Measurements from ENCODE around the gene ANOS1.
"Not testable (repeated sequence)": the region's sequence is repeated elsewhere in the genome, so short reads cannot be mapped to it uniquely, and the experiment has no call there.

The ANOS1 gene

GRCh38 chrX:8731559-8732395 is at the start of gene ANOS1:
ANOS1 (minus strand) TSS chrX:8732137; CDS start chrX:8732036, 101 bp downstream.
- TF ChIP-seq, protein P1, sequence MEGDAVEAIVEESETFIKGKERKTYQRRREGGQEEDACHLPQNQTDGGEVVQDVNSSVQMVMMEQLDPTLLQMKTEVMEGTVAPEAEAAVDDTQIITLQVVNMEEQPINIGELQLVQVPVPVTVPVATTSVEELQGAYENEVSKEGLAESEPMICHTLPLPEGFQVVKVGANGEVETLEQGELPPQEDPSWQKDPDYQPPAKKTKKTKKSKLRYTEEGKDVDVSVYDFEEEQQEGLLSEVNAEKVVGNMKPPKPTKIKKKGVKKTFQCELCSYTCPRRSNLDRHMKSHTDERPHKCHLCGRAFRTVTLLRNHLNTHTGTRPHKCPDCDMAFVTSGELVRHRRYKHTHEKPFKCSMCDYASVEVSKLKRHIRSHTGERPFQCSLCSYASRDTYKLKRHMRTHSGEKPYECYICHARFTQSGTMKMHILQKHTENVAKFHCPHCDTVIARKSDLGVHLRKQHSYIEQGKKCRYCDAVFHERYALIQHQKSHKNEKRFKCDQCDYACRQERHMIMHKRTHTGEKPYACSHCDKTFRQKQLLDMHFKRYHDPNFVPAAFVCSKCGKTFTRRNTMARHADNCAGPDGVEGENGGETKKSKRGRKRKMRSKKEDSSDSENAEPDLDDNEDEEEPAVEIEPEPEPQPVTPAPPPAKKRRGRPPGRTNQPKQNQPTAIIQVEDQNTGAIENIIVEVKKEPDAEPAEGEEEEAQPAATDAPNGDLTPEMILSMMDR (IDR thresholded peaks at IDR 0.05; ENCODE audit: insufficient read depth, low read length, missing control alignments) = no peak
- POLR2A ChIA-PET = no interaction called here
- H3K4me3 ChIP-seq (ENCODE audit: low read depth, low read length) = peak within 1 kb of the TSS; percentile 44
- CTCF ChIA-PET = interaction anchor here (2.5 kb wide), 1 partner anchor 13 kb away, joined by 7 read pairs; no protein-coding TSS in a partner anchor
- DNase-seq (ENCODE audit: low read depth, low spot score) = no peak

DNA sequence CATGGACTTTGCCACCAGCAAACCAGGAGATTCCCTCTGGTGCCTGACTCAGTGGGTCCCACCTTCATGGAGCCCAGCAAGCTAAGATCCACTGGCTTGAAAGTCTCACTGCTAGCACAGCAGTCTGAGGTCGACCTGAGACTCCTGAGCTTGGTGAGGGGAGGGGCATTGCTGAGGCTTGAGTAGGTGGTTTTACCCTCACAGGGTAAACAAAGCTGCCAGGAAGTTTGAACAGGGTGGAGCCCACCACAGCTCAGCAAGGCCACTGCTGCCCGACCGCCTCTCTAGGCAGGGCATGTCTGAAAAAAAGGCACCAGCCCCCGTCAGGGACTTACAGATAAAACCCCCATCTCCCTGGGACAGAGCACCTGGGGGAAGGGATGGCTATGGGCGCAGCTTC is 41.2 kb upstream of the ANOS1 start:
- ChIA-PET CTCF (no interaction called here), POLR2A (no interaction called here)
- no peak overlapping the region for H3K4me3 ChIP-seq (ENCODE audit: low read depth, low read length)
- TF ChIP-seq, protein P1 (IDR thresholded peaks at IDR 0.05; ENCODE audit: insufficient read depth, low read length, missing control alignments) = no peak
- no peak for DNase-seq (ENCODE audit: low read depth, low spot score)

DNA sequence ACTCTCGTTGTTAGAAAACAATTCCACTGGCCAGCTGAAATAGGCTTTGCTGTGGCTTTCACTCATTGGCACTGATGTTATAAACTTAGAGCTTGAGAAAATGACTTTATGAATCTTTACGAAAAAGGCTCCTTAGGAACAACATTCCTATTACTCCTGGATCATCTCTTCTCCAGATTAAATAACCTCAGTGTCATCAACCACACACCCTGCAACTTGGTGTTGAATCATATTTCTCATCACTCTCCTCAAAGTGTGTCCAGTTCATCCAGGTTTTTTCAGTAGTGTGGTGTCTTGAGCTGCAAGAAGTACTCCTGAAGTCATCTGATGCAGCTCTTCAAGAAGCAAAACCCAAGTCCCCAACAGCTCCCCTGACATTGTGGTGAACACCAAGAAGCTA is 28.1 kb upstream of the ANOS1 start:
- POLR2A ChIA-PET = no interaction called here
- DNase-seq (ENCODE audit: low read depth, low spot score) = no peak
- no peak overlapping the region for H3K4me3 ChIP-seq (ENCODE audit: low read depth, low read length)
- CTCF ChIA-PET = no interaction called here
- TF ChIP-seq, protein P1 (IDR thresholded peaks at IDR 0.05; ENCODE audit: insufficient read depth, low read length, missing control alignments) = no peak

GRCh38 chrX:8758706-8759105 is 26.8 kb upstream of the ANOS1 start:
- H3K4me3 ChIP-seq (ENCODE audit: low read depth, low read length); POLR2A ChIA-PET; DNase-seq (ENCODE audit: low read depth, low spot score): not testable (repeated sequence)
- CTCF ChIA-PET = interaction anchor here (0.9 kb wide), 1 partner anchor 20 kb away, joined by 3 read pairs; no protein-coding TSS in a partner anchor

GRCh38 chrX:8757609-8758389 is 25.9 kb upstream of the ANOS1 start:
- H3K4me3 ChIP-seq (ENCODE audit: low read depth, low read length); POLR2A ChIA-PET: not testable (repeated sequence)
- CTCF ChIA-PET = interaction anchor here (0.9 to 1.4 kb wide), 2 partner anchors 14 to 19 kb away, joined by 3 to 4 read pairs; no protein-coding TSS in a partner anchor
- DNase-seq (ENCODE audit: low read depth, low spot score) = peak; percentile 26

DNA sequence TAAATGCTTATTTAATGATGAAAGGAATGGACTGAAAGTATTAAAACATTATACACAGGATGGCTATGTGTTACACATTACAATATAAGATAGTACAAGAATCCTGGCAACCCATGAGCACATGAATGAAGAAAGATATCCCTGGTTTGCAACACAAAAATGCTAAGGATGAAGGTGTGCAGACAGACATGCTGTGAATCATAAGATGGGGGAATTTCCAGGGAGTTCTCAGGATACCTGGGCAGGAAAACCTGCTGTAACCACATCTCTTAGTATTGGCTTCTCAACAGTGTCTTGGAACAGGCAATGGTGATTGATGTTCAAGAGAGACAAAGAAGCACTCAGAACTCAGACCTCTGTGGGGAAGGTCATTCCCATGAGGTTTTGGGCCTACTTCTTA is 23.9 kb upstream of the ANOS1 start:
- ChIA-PET CTCF (interaction anchor here (1.0 to 8.4 kb wide), 2 partner anchors 14 to 58 kb away, joined by 3 to 152 read pairs; no protein-coding TSS in a partner anchor), POLR2A (no interaction called here)
- DNase-seq (ENCODE audit: low read depth, low spot score) = no peak
- no peak overlapping the region for H3K4me3 ChIP-seq (ENCODE audit: low read depth, low read length)
- TF ChIP-seq, protein P1 (IDR thresholded peaks at IDR 0.05; ENCODE audit: insufficient read depth, low read length, missing control alignments) = no peak

GRCh38 chrX:8755116-8755515 is 23.2 kb upstream of the ANOS1 start:
- POLR2A ChIA-PET = no interaction called here
- CTCF ChIA-PET = interaction anchor here (1.0 to 8.4 kb wide), 2 partner anchors 13 to 59 kb away, joined by 3 to 152 read pairs; no protein-coding TSS in a partner anchor
- H3K4me3 ChIP-seq (ENCODE audit: low read depth, low read length) = no peak overlapping the region
- DNase-seq (ENCODE audit: low read depth, low spot score) = no peak
- TF ChIP-seq, protein P1 (IDR thresholded peaks at IDR 0.05; ENCODE audit: insufficient read depth, low read length, missing control alignments) = no peak
